HG02870 (cell line): ENCODE results near the gene ABCE1.

Experiments
- ATAC-seq: cut with Tn5 transposase; IDR thresholded peaks from one replicate; pipeline ENCODE4 v1.9.1; 2021; ENCODE audit warnings: mild to moderate bottlenecking, moderate library complexity; ENCODE audit not compliant: unreplicated experiment

ABCE1 gene

GRCh38 chr4:145097821-145098674 lies at the start of gene ABCE1, which contains the start of gene ANAPC10:
Gene ABCE1, plus strand, starts transcription at chr4:145098311. Its CDS starts 6,102 bp downstream, at chr4:145104413.
Gene ANAPC10, minus strand, starts transcription at chr4:145098196. Its CDS starts 2,097 bp downstream, at chr4:145096099.
- ATAC-seq: peak; percentile 71

- no peak for ATAC-seq
Measured at GRCh38 chr4:145048817-145049216, 49.3 kb upstream of the ABCE1 start.

- no peak for ATAC-seq
Measured at GRCh38 chr4:145049241-145049640, 48.9 kb upstream of the ABCE1 start.

- ATAC-seq: no peak
Measured at GRCh38 chr4:145055533-145056257, 42.4 kb upstream of the ABCE1 start.

GRCh38 chr4:145056325-145057130 lies 41.6 kb upstream of the ABCE1 start:
- no peak for ATAC-seq

GRCh38 chr4:145058256-145058655 lies 39.9 kb upstream of the ABCE1 start:
- ATAC-seq: no peak

- peak; percentile 66 for ATAC-seq
Measured at GRCh38 chr4:145061318-145061920, 36.7 kb upstream of the ABCE1 start.

GRCh38 chr4:145066063-145066501 lies 32.0 kb upstream of the ABCE1 start:
- ATAC-seq: no peak

GRCh38 chr4:145069361-145069760 lies 28.8 kb upstream of the ABCE1 start:
- no peak for ATAC-seq

- ATAC-seq: no peak
Measured at GRCh38 chr4:145071560-145071959, 26.6 kb upstream of the ABCE1 start.

- no peak for ATAC-seq
Measured at GRCh38 chr4:145075742-145076468, 22.2 kb upstream of the ABCE1 start.

GRCh38 chr4:145076469-145076855 lies 21.6 kb upstream of the ABCE1 start:
- no peak for ATAC-seq

GRCh38 chr4:145081756-145082155 lies 16.4 kb upstream of the ABCE1 start:
- no peak for ATAC-seq

- no peak for ATAC-seq
Measured at GRCh38 chr4:145083891-145084605, 14.1 kb upstream of the ABCE1 start.

- ATAC-seq: no peak
Measured at GRCh38 chr4:145090380-145090779, 7.7 kb upstream of the ABCE1 start.

- ATAC-seq: no peak
Measured at GRCh38 chr4:145093638-145094037, 4.5 kb upstream of the ABCE1 start.

GRCh38 chr4:145097331-145097820 lies 735 bp upstream of the ABCE1 start:
- peak; percentile 1 for ATAC-seq

GRCh38 chr4:145098675-145099037 lies 545 bp downstream of the ABCE1 start:
- ATAC-seq: peak; percentile 19

GRCh38 chr4:145099653-145100052 lies 1.5 kb downstream of the ABCE1 start:
- no peak for ATAC-seq
